Measurements from ENCODE around the gene QRICH1.

- TF ChIP-seq, protein P1, sequence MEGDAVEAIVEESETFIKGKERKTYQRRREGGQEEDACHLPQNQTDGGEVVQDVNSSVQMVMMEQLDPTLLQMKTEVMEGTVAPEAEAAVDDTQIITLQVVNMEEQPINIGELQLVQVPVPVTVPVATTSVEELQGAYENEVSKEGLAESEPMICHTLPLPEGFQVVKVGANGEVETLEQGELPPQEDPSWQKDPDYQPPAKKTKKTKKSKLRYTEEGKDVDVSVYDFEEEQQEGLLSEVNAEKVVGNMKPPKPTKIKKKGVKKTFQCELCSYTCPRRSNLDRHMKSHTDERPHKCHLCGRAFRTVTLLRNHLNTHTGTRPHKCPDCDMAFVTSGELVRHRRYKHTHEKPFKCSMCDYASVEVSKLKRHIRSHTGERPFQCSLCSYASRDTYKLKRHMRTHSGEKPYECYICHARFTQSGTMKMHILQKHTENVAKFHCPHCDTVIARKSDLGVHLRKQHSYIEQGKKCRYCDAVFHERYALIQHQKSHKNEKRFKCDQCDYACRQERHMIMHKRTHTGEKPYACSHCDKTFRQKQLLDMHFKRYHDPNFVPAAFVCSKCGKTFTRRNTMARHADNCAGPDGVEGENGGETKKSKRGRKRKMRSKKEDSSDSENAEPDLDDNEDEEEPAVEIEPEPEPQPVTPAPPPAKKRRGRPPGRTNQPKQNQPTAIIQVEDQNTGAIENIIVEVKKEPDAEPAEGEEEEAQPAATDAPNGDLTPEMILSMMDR (IDR thresholded peaks at IDR 0.05), result no peak
- TF ChIP-seq POLR2A (IDR thresholded peaks at IDR 0.05), result no peak
Measured at GRCh38 chr3:49001155-49001554, 92.7 kb downstream of the QRICH1 start.

Data from testis (tissue), 2 donors.